K562 (cell line): ENCODE data around the gene ZDHHC6. TPM values are rescaled to one million over a fixed set of nuclear protein-coding genes. Genes with fewer than 3 reads are reported as not detected.
A peak's percentile ranks its signal among the peaks of the same experiment; 100 is the strongest.

ENCODE experiments used
- ATAC-seq: fragments of 200-7000 bp; cut with Tn5 transposase; 3 replicates; pipeline ENCODE4 v1.9.1; 2020; ENCODE audit warnings: moderate library complexity
- Bru-seq: library from RNA; stranded (reverse); fragments of 400-500 nt; gene quantifications from one replicate; lab custom pipeline; 2021; lab: Mats Ljungman, UMichigan
- BruChase-seq, 2 experiments: library from RNA; stranded (reverse); fragments of 400-500 nt; gene quantifications; one replicate each; lab custom pipeline; 2021; lab: Mats Ljungman, UMichigan
- BruUV-seq: library from RNA; stranded (reverse); fragments of 400-500 nt; replicated peaks from 2 replicates; lab custom pipeline; 2021; lab: Mats Ljungman, UMichigan
- CTCF ChIA-PET: fragments of 300-600 bp; formaldehyde crosslinking; extraction: SDS; loops from one replicate; lab custom pipeline; 2021; ENCODE audit warnings: low intra/inter-chr PET ratio; lab: Yijun Ruan, JAX
- POLR2A ChIA-PET: fragments of 300-600, 350-650 bp; sonication (Branson Sonifier 250); formaldehyde crosslinking; extraction: SDS; loops from one replicate; lab custom pipeline; 2021; ENCODE audit warnings: antibody characterized with exemption, inconsistent platforms; lab: Yijun Ruan, JAX
- DNase-seq, 4 experiments: peaks; one replicate each; pipeline versions ENCODE4 v3.0.0 to v3.0.0-alpha.2; 2011 to 2018; ENCODE audit warnings: low spot score in 3 of 4, mixed read lengths in 3 of 4; ENCODE audit errors: extremely low read depth in 1 of 4
- FAIRE-seq: peaks from 2 replicates; lab custom pipeline; 2011; peaks lifted over from hg19 to GRCh38; lab: Jason Lieb, UNC
- H2AFZ ChIP-seq: 2 replicates; pipeline ENCODE4 v1.6.0; 2011; ENCODE audit warnings: low read depth, low read length, control low read depth, inconsistent platforms
- H3K27ac ChIP-seq: fragments of 200-600 bp; 3 replicates; pipeline ENCODE4 v1.8.0; 2011; ENCODE audit warnings: low read depth, mild to moderate bottlenecking, control low read depth, inconsistent platforms, low read length, moderate library complexity, mixed read lengths; ENCODE audit errors: extremely low read depth
- H3K27me3 ChIP-seq, 2 experiments: fragments of 300-600 bp in 1 of 2; 2 replicates in 1 of 2; 3 replicates in 1 of 2; pipeline versions ENCODE4 v1.6.0 to v1.8.0; 2011; ENCODE audit warnings: inconsistent platforms in 2 of 2, low read length in 2 of 2, mild to moderate bottlenecking in 1 of 2, mixed read lengths in 1 of 2, moderate library complexity in 1 of 2; ENCODE audit not compliant: control insufficient read depth in 2 of 2, insufficient read depth in 2 of 2
- H3K36me3 ChIP-seq: fragments of 300-600 bp; 3 replicates; pipeline ENCODE4 v1.8.0; 2011; ENCODE audit warnings: mild to moderate bottlenecking, low read length, inconsistent platforms; ENCODE audit not compliant: control insufficient read depth, insufficient read depth
- H3K4me1 ChIP-seq, 2 experiments: fragments of 200-600 bp in 1 of 2; replicated peaks in 1 of 2; 2 replicates in 1 of 2; 3 replicates in 1 of 2; pipeline versions ENCODE4 v1.5.1 to v1.8.0; 2011; ENCODE audit warnings: inconsistent platforms in 2 of 2, low read length in 2 of 2, mild to moderate bottlenecking in 1 of 2, mixed read lengths in 1 of 2, moderate library complexity in 1 of 2; ENCODE audit not compliant: control insufficient read depth in 2 of 2, insufficient read depth in 2 of 2
- H3K4me2 ChIP-seq: 2 replicates; pipeline ENCODE4 v1.6.1; 2011; ENCODE audit warnings: low read length, control low read depth, inconsistent platforms, mixed read lengths; ENCODE audit not compliant: insufficient read depth
- H3K4me3 ChIP-seq: fragments of 200-600 bp; sonication (generic), shearing (Covaris generic); 2 replicates; pipeline ENCODE4 v1.5.1; 2016; ENCODE audit warnings: control low read depth, inconsistent platforms
- H3K79me2 ChIP-seq: fragments of 200-600 bp; 3 replicates; pipeline ENCODE4 v1.8.0; 2011; ENCODE audit warnings: low read length, inconsistent platforms; ENCODE audit not compliant: control insufficient read depth, insufficient read depth
- H3K9ac ChIP-seq, 2 experiments: 2 replicates each; pipeline versions ENCODE4 v1.6.0 to v1.6.1; 2011; ENCODE audit warnings: low read depth in 2 of 2, low read length in 2 of 2, control low read depth in 1 of 2, inconsistent platforms in 1 of 2, mild to moderate bottlenecking in 1 of 2, mixed read lengths in 1 of 2; ENCODE audit not compliant: insufficient read depth in 1 of 2
- H3K9me1 ChIP-seq: one replicate; pipeline ENCODE4 v1.6.0; 2011; ENCODE audit warnings: inconsistent platforms, mild to moderate bottlenecking, low read length, moderate library complexity; ENCODE audit not compliant: control insufficient read depth, insufficient read depth
- H3K9me3 ChIP-seq: replicated peaks from 2 replicates; pipeline ENCODE4 v1.5.1; 2011; ENCODE audit warnings: low read depth, low read length, inconsistent platforms; ENCODE audit not compliant: control insufficient read depth, insufficient read depth
- H4K20me1 ChIP-seq: replicated peaks from 2 replicates; pipeline ENCODE4 v1.6.1; 2011; ENCODE audit warnings: low read length, inconsistent platforms, mixed read lengths; ENCODE audit not compliant: control insufficient read depth, insufficient read depth
- CTBP1 ChIP-seq: fragments of 450-650 bp; IDR thresholded peaks from 2 replicates; pipeline ENCODE4 v1.6.1; 2016; ENCODE audit warnings: borderline replicate concordance
- MAZ ChIP-seq, 2 experiments: fragments of 450-650 bp in 1 of 2; sonication (generic) in 1 of 2; formaldehyde crosslinking; IDR thresholded peaks in 1 of 2; conservative IDR thresholded peaks in 1 of 2; 2 replicates each; pipeline versions ENCODE4 v1.4.0 to v1.5.0; 2020; ENCODE audit warnings: mild to moderate bottlenecking in 1 of 2, missing genetic modification reagents in 1 of 2
- ZNF324 ChIP-seq: fragments of 250-450 bp; sonication (Bioruptor Pico); IDR thresholded peaks from 2 replicates; pipeline ENCODE4 v1.4.0; 2020; ENCODE audit warnings: mild to moderate bottlenecking
- WGBS: fragments of 100-300 bp; shearing (Covaris generic); methylation state at CpG from one replicate; pipeline ENCODE4 v1.1.6; 2016; ENCODE audit warnings: low coverage, mixed read lengths; ENCODE audit not compliant: insufficient coverage; ENCODE audit errors: missing lambda C conversion rate; 5-methylcytosine and 5-hydroxymethylcytosine counted together
- in situ Hi-C: fragments of 300-500 bp; cut with MboI; formaldehyde crosslinking; loops from 4 replicates; pipeline ENCODE4 v1.15.0; 2018; ENCODE audit warnings: inconsistent platforms, mixed read lengths
- intact Hi-C: fragments of 100-400 bp; cut with micrococcal nuclease; formaldehyde crosslinking; loops from 2 replicates; pipeline ENCODE4 v1.14.2; 2022
- long read RNA-seq, 3 experiments: library from polyadenylated mRNA in 2 of 3; library from RNA in 1 of 3; unstranded in 2 of 3; stranded (forward) in 1 of 3; transcript quantifications; one replicate each; pipeline ENCODE4 v2.0.0, GENCODE V29; 2019 to 2022
- polyA minus RNA-seq, 3 experiments: library from RNA; depleted of rRNA, polyadenylated mRNA; stranded (reverse); fragments of >200 nt; gene quantifications; 2 replicates each; pipeline ENCODE4 v1.2.3, GENCODE V29; 2011
- polyA plus RNA-seq, 8 experiments: library from polyadenylated mRNA; depleted of rRNA in 4 of 8; stranded (reverse) in 5 of 8; unstranded in 3 of 8; fragments of >200 nt; fragmentation: Nextera tagmentation in 2 of 8; fragmentation: Illumina TruSeq in 1 of 8; extraction: Ambion mirVana in 2 of 8; extraction: Trizol in 1 of 8; gene quantifications; 2 replicates each; pipeline versions ENCODE4 v1.2.1 to v1.2.3, GENCODE V29; 2011 to 2014; ENCODE audit warnings: inconsistent platforms in 1 of 8, missing spikeins in 1 of 8
- total RNA-seq, 7 experiments: library from RNA; depleted of rRNA in 6 of 7; stranded (reverse); fragments of >200 nt in 6 of 7; fragmentation: Illumina TruSeq in 2 of 7; extraction: Trizol in 2 of 7; gene quantifications; 2 replicates each; pipeline versions ENCODE4 v1.2.1 to v1.2.3, GENCODE V29; 2011 to 2021; ENCODE audit warnings: low replicate concordance in 1 of 7
- TF ChIP-seq, protein P1 (sequence below), 2 experiments: fragments of 450-650 bp in 1 of 2; sonication (generic) in 1 of 2; formaldehyde crosslinking in 1 of 2; IDR thresholded peaks; 2 replicates each; pipeline versions ENCODE4 v1.7.1 to v1.9.0; 2016 to 2022; ENCODE audit warnings: inconsistent platforms in 1 of 2, mild to moderate bottlenecking in 1 of 2, missing genetic modification reagents in 1 of 2

Gene ZDHHC6
- total RNA-seq (2011; cell fraction: chromatin; rRNA removed; ENCODE audit: low replicate concordance): 21.1 and 36.0 TPM in 2 replicates
- 12.8 and 13.3 TPM in 2 replicates for total RNA-seq (2011; cell fraction: nucleolus; rRNA removed)
- 19.5 and 20.5 TPM in 2 replicates for total RNA-seq (2011; cell fraction: nucleoplasm; rRNA removed)
- total RNA-seq (2014; rRNA removed) (13.6 and 14.1 TPM in 2 replicates), total RNA-seq (2014; rRNA removed; fragmentation: Illumina TruSeq; extraction: Trizol) (20.1 and 20.3 TPM in 2 replicates), total RNA-seq (2015; rRNA removed; fragmentation: Illumina TruSeq; extraction: Trizol) (25.1 and 26.0 TPM in 2 replicates), total RNA-seq (2021) (18.1 and 19.3 TPM in 2 replicates), polyA plus RNA-seq (2011; rRNA removed) (18.3 and 20.7 TPM in 2 replicates), polyA plus RNA-seq (2014; fragmentation: Illumina TruSeq; extraction: Trizol) (18.3 and 24.0 TPM in 2 replicates), polyA plus RNA-seq (2014; fragmentation: Nextera tagmentation; extraction: Ambion mirVana) (10 to 100 TPM; 21.5 to 30.1 TPM), polyA plus RNA-seq (2014; rRNA removed) (28.5 and 30.5 TPM in 2 replicates), polyA minus RNA-seq (2011; rRNA and poly(A)+ RNA removed) (16.4 and 19.0 TPM in 2 replicates), Bru-seq, nascent RNA (percentile 75 among the genes with signal in this experiment), BruChase-seq, experiment 1, labeled RNA remaining after a 2-hour chase (percentile 82 among the genes with signal in this experiment), BruChase-seq, experiment 2, labeled RNA remaining after a 6-hour chase (percentile 82 among the genes with signal in this experiment)
- polyA plus RNA-seq (2011; cell fraction: cytosol; rRNA removed): 4.8 and 9.3 TPM in 2 replicates
- polyA plus RNA-seq (2011; cell fraction: nucleus; rRNA removed): 46.1 and 62.4 TPM in 2 replicates
- 14.5 and 16.2 TPM in 2 replicates for polyA plus RNA-seq (2012)
- 4.9 and 6.0 TPM in 2 replicates for polyA minus RNA-seq (2011; cell fraction: cytosol; rRNA and poly(A)+ RNA removed)
- polyA minus RNA-seq (2011; cell fraction: nucleus; rRNA and poly(A)+ RNA removed): 19.4 and 32.9 TPM in 2 replicates
- long read RNA-seq, experiment 1, transcript ZDHHC6-202 (11 exons, 2,170 nt): major isoform, 27 of 63 reads
- long read RNA-seq, experiment 1, partial matches to known transcripts: 3 of 63 reads
- long read RNA-seq, experiment 1, other reads (novel, unspliced or antisense): 30 of 63 reads
- long read RNA-seq, experiment 2, partial matches to known transcripts: 5 of 17 reads
- long read RNA-seq, experiment 2, other reads (novel, unspliced or antisense): 8 of 17 reads
- long read RNA-seq, experiment 3, transcript ZDHHC6-202 (11 exons, 2,170 nt): major isoform, 8 of 19 reads
- long read RNA-seq, experiment 3, partial matches to known transcripts: 1 of 19 reads
- long read RNA-seq, experiment 3, other reads (novel, unspliced or antisense): 10 of 19 reads

DNA sequence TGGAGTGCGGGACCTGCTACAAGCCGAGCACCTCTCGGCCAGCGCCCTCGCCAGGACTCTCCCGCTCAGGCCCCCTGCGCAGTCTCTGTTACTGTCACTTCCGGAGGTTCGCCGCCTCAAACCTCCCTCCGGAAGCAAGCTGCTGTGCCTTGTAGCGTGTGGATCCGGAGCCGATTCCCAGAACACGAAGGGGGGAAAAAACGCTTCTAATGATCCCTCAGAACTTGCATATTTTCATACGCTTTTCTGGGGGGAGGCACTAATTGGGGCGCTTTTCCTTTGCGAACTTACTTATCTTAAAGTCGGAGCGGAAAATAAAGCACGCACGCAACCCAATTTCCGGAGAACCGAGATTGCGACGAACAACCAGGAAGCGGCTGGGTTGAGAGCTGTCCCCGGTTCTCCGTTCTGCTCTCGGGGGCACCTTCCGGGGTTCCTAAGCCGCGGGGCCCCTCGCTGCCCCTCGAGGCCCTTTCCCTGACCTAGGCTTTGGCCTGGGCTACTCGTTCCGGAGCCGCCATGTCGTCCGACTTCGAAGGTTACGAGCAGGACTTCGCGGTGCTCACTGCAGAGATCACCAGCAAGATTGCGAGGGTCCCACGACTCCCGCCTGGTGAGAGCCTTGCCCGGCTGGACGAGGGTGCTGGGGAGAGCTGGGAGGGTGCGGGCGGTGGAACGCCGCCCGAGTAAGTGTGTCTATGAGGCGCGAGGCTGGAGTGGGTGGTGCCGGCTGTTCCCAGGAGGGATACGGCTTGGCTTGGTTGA, at the start of gene ZDHHC6, which contains the start of gene VTI1A:
Gene ZDHHC6, minus strand, starts transcription at position 60 of the 765 bp plus-strand sequence. CDS start 1,478 bp downstream, outside the sequence.
Gene VTI1A, plus strand, starts transcription at position 361 of the 765 bp plus-strand sequence. Its CDS starts 159 bp downstream, at position 520.
- Histone ChIP-seq H3K9ac (peak within 1 kb of the TSS; percentile 94 to 100), H3K9me3 (no peaks in the 10 kb centered on the region), H3K4me3 (peak within 1 kb of the TSS; percentile 73), H3K27ac (peak within 1 kb of the TSS; percentile 97), H4K20me1 (no peaks in the 10 kb centered on the region), H3K4me2 (peak within 1 kb of the TSS; percentile 96), H3K4me1 (peaks cover 0 to 5% of the 10 kb centered on the region in 2 experiments; a peak in 2 of 5 replicates), H3K79me2 (peaks cover 42% of the 10 kb centered on the region), H3K36me3 (peaks cover 47% of the 10 kb centered on the region), H3K27me3 (no peaks in the 10 kb centered on the region), H3K9me1 (no peaks in the 10 kb centered on the region), H2AFZ (peak within 1 kb of the TSS; percentile 98)
- intact Hi-C loops: no loop called here
- peak; percentile 29 for FAIRE-seq
- POLR2A ChIA-PET: interaction anchor here (0.6 to 1.3 kb wide), 6 partner anchors 12 to 231 kb away, joined by 3 read pairs; no protein-coding TSS in a partner anchor
- peak; percentile 97 for ATAC-seq
- no TSS peak for BruUV-seq
- DNase-seq: peak; percentile 73 to 88 (median 77)
- in situ Hi-C loops: loop anchor here (10.0 kb wide), 2 partner anchors 122 to 272 kb away; no protein-coding TSS in a partner anchor
- under 1% methylated on average over 39 of the region's 59 CpGs for WGBS
- CTCF ChIA-PET: interaction anchor here (0.6 to 0.7 kb wide), 2 partner anchors 104 to 717 kb away, joined by 3 read pairs; no protein-coding TSS in a partner anchor
- TF ChIP-seq ZNF324 (CRISPR knock-in tag): no peak
- TF ChIP-seq MAZ (CRISPR knock-in tag; conservative IDR thresholded peaks at IDR 0.05 in 1 of 2, IDR thresholded peaks at IDR 0.05 in 1 of 2): peak in 1 of 2 experiments; percentile 9; a peak in 2 of 4 replicates
- TF ChIP-seq, protein P1, sequence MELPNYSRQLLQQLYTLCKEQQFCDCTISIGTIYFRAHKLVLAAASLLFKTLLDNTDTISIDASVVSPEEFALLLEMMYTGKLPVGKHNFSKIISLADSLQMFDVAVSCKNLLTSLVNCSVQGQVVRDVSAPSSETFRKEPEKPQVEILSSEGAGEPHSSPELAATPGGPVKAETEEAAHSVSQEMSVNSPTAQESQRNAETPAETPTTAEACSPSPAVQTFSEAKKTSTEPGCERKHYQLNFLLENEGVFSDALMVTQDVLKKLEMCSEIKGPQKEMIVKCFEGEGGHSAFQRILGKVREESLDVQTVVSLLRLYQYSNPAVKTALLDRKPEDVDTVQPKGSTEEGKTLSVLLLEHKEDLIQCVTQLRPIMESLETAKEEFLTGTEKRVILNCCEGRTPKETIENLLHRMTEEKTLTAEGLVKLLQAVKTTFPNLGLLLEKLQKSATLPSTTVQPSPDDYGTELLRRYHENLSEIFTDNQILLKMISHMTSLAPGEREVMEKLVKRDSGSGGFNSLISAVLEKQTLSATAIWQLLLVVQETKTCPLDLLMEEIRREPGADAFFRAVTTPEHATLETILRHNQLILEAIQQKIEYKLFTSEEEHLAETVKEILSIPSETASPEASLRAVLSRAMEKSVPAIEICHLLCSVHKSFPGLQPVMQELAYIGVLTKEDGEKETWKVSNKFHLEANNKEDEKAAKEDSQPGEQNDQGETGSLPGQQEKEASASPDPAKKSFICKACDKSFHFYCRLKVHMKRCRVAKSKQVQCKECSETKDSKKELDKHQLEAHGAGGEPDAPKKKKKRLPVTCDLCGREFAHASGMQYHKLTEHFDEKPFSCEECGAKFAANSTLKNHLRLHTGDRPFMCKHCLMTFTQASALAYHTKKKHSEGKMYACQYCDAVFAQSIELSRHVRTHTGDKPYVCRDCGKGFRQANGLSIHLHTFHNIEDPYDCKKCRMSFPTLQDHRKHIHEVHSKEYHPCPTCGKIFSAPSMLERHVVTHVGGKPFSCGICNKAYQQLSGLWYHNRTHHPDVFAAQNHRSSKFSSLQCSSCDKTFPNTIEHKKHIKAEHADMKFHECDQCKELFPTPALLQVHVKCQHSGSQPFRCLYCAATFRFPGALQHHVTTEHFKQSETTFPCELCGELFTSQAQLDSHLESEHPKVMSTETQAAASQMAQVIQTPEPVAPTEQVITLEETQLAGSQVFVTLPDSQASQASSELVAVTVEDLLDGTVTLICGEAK (IDR thresholded peaks at IDR 0.05): peak; percentile 99
- TF ChIP-seq, protein P1 (CRISPR knock-in tag; IDR thresholded peaks at IDR 0.05): no peak
- TF ChIP-seq CTBP1: peak; percentile 50; the same call in 1 of the 2 replicates
